GM18511 (cell line): ENCODE data around the gene AKAP7.
"Not testable (repeated sequence)": the region's sequence is repeated elsewhere in the genome, so short reads cannot be mapped to it uniquely, and the experiment has no call there.

Source experiments
- ATAC-seq: cut with Tn5 transposase; IDR thresholded peaks from one replicate; pipeline ENCODE4 v1.9.1; 2021; ENCODE audit warnings: mild to moderate bottlenecking, moderate library complexity; ENCODE audit not compliant: unreplicated experiment

The AKAP7 gene

DNA sequence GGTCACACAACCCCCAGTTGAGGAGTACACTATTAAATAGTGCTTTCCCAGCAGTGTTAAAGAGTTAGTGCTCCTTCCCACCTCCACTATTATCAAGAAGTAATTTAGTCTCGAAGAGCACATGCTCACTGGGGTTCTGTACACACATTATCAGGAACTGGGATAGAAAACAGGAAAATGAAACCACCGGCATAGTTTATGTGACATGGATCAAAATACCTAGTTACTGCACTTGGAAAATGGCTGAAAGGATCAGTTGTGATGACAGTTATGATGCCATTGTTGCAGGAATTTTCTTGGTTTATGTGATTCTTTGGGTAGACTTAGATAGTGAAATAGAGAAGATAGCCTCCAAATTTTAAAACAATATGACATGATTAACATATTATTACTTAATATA, 152.9 kb downstream of the AKAP7 start:
- no peak for ATAC-seq

- no peak for ATAC-seq
Observed at GRCh38 chr6:131290955-131291354, 155.7 kb downstream of the AKAP7 start.

DNA sequence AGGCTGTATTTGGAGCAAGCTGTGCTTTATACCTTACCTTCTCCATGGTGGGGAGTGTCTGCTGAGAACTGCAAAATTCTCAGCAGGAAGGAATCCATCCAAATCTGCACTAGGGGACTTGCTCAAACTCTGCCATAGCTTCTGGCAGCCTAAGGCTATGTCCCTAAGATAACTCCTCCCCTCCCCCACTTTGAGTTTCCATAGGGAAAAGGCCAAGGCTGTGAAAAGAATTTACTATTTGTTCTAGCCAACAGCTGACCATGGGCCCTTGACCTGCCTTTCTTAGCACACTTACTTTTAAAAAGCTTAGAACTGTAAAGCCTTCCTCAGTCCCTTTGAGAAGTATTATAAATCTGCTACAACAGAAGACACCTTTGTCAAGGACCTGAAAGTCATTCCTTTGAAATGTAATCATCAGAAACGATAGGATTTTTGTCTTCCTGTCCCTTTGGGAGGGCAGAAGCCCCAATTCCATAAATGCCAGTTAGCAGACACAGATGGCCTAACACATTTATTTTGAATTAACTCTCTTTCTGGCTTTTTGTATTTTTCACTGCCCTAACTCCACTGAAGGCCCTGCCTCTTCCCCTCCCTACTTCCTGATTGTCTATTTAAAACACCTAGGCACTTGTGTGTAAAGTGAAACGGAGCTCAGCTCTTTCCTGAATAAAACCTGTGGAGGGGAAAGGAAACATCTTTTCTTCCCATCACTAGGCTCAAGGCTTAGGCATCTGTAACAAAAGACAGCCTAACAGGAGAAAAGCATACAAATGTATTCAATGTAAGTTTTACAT, 157.1 kb downstream of the AKAP7 start:
- no peak for ATAC-seq

GRCh38 chr6:131293472-131293911, 158.2 kb downstream of the AKAP7 start:
- ATAC-seq, result no peak

GRCh38 chr6:131295081-131295480, 159.8 kb downstream of the AKAP7 start:
- no peak for ATAC-seq

DNA sequence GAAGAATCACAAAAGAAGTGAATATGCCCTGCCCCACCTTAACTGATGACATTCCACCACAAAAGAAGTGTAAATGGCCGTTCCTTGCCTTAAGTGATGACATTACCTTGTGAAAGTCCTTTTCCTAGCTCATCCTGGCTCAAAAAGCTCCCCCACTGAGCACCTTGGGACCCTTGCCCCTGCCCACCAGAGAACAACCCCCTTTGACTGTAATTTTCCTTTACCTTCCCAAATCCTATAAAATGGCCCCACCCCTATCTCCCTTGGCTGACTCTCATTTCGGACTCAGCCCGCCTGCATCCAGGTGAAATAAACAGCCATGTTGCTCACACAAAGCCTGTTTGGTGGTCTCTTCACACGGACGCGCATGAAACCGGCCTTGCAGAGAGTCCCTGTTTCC, 165.6 kb downstream of the AKAP7 start:
- not testable (repeated sequence) for ATAC-seq

DNA sequence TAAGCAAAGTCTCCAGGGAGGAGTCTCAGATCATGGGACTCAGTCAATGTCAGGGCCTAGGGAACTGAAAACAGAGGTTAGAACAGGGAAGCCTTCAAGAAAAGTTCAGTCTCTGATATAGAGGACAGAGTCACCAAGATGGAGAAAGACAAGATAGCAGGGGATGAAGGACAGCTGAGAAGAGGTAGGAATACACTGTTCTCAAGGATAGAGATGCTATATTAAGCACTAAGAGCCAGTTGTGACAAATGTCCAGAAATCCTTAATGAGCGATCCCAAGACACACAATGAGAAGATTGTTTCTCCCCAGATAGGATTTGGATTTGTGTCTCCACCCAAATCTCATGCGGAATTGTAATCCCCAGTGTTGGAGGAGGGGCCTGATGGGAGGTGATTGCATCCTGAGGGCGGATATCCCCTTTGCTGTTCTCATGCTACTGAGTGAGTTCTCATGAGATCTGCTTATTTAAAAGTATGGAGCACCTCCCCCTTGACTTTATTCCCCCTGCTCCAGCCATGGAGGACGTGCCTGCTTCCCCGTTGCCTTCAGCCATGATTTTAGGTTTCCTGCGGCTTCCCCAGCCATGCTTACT, 168.2 kb downstream of the AKAP7 start:
- no peak for ATAC-seq

GRCh38 chr6:131305037-131305850, 170.0 kb downstream of the AKAP7 start:
- no peak for ATAC-seq

- ATAC-seq, result no peak
Observed at GRCh38 chr6:131309437-131309836, 174.2 kb downstream of the AKAP7 start.

DNA sequence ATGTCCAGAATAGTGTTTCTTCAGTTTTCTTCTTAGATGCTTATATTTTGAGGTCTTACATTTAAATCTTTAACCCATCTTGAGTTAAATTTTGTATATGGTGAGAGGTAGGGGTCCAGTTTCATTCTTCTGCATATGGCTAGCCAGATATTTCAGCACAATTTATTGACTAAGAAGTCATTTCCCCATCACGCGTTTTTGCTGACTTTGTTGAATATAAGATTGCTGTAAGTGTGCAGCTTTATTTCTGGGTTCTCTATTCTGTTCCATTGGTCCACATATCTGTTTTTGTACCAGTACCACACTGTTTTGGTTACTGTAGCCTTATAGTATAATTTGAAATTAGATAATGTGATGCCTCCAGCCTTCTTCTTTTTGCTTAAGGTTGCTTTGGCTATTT, 179.6 kb downstream of the AKAP7 start:
- no peak for ATAC-seq

DNA sequence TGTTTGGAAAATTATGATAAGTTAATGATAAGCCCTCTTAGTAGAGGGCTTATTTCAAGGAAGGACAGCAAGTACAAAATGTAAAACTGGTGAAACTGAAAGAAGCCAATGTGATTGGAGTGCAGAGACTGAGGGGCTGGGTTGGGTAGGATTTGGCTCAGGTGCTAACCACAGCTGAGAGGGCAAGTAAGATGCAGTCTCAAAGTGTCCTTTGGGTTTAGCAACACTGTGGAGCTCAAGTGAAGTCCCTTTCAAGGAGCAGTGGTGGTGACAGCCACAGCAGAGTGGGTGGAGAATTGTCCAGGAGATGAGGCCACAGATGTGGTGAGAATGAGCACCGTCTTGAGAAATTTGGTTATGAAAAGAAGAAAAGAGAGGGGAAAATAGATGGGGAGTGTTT, 181.4 kb downstream of the AKAP7 start:
- ATAC-seq, result no peak

- no peak for ATAC-seq
Observed at GRCh38 chr6:131317516-131317915, 182.2 kb downstream of the AKAP7 start.

DNA sequence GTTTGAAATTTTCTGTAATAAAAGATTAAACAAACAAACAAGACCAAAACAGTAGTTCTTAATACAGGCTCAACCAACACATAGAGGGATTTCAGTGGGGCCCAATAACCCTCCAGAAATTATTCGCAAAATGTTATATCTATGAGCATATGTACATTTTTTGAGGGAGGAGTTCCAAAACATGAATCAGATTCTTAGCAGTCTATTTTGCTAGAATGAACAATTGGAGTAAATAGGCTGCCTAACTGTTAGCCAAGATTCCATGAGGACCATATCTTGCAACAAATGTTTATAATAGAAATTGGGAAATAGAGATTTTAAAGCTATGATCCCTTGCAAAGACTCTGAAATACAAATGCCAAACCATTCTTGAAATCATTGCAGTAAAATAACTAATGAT, 186.3 kb downstream of the AKAP7 start:
- no peak for ATAC-seq

DNA sequence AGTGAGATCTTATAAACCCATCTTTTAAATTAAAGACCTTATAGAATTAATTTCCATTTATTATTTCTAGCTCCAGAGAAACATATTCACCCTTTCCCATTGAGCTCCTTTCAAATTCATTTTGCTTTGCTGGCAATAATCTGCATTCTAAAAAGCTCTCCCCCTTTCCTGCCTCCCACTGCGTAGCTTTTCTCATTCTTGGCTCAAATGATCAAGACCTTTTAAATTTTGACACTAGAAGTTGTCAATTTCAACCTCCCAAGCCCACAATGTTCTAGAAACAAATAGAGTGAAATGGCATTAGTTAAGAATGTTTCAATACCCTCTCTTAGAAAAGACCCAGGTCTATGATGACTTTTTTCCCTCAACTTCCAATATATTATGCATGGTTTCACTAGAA, 186.9 kb downstream of the AKAP7 start:
- no peak for ATAC-seq

GRCh38 chr6:131325669-131326068, 190.4 kb downstream of the AKAP7 start:
- not testable (repeated sequence) for ATAC-seq

DNA sequence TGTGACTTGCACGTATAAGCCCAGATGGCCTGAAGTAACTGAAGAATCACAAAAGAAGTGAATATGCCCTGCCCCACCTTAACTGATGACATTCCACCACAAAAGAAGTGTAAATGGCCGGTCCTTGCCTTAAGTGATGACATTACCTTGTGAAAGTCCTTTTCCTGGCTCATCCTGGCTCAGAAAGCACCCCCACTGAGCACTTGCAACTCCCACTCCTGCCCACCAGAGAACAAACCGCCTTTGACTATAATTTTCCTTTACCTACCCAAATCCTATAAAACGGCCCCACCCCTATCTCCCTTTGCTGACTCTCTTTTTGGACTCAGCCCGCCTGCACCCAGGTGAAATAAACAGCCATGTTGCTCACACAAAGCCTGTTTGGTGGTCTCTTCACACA, 193.5 kb downstream of the AKAP7 start:
- ATAC-seq, result not testable (repeated sequence)

DNA sequence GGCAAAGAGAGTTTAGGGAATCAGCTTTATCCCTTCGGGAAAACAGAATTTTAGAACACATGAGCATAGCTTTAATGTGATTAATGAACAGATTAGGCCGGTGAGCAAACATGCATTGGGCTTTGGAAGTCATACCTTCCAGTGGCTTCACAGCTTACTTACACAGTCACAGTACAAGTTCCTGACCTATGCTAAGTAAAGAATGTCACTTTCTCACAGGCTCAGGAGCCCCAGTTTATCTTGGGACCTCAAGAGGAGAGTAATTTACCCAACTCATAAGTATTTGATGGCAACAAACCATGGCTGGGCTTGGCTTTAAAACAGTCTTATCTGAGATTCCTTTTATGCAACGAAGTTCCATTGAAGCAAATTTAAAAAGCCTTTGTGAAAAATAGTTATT, 195.9 kb downstream of the AKAP7 start:
- no peak for ATAC-seq

GRCh38 chr6:131331873-131332781, 196.9 kb downstream of the AKAP7 start:
- ATAC-seq, result no peak
